ENCODE measurements around the gene RPGR. TPM values are rescaled to one million over a fixed set of nuclear protein-coding genes. Genes with fewer than 3 reads are reported as not detected.

RPGR gene
- polyA plus RNA-seq, 4 donors, result 2.9 to 15.7 (median 10.0) TPM

DNA sequence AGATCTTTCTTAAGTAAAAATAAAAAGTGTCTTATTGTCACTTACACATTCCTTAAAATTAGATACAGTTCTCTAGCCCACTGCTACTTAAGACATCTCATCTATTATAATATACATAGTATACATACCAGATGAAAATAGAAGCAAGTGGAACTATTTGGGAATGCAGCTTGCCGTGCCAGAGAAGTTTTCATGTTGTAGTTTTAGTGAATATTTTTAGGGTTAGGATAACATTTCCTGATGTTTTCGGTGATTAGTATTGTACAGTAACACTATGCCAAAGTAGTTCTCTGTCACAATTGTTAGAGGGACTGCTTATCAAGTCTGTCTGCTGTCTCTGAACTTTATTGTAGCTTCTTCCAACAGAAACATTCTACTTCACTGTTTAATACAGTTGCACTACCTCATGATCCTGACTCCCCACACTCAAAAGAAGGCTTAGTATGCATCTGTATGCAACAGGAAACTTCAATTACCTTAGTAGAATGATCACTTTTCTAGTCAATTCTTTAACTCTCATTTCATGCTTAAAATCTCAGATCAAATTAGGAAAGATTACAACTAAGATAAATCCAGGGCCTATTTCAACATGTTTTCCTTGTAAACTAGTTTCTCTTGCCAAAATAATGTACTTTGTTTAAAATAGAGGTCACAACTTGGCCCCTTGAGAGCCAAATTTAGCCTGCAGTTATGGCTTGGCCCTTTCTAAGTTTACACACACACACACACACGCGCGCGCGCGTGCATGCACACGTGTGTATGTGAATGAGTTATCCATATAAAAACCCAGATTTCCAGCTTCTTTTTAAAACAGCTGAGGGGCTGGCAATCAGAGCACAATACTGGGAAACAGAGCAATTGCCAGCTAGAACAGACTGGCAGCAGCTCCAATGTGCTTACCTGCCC is 64.3 kb downstream of the RPGR start:
- Histone ChIP-seq H3K4me1 (ENCODE audit: control insufficient read depth in 3 of 3, insufficient read depth in 2 of 3, low read depth in 1 of 3, low read length in 2 of 3) (no peaks in the 10 kb centered on the region), H3K4me3 (ENCODE audit: low read depth in 1 of 3, low read length in 3 of 3) (no peak overlapping the region), H3K9me3 (ENCODE audit: control insufficient read depth in 2 of 2, insufficient read depth in 1 of 2, low read depth in 1 of 2, low read length in 1 of 2) (no peaks in the 10 kb centered on the region), H3K27me3 (ENCODE audit: control insufficient read depth in 3 of 3, insufficient read depth in 3 of 3, low read length in 3 of 3) (no peaks in the 10 kb centered on the region), H3K36me3 (ENCODE audit: control insufficient read depth in 3 of 3, insufficient read depth in 2 of 3, low read depth in 1 of 3, low read length in 3 of 3) (no peaks in the 10 kb centered on the region), H3K27ac (ENCODE audit: low read depth in 1 of 3, low read length in 2 of 3) (no peak overlapping the region)
- 83 to 96% (median 85%) methylated on average over 9 of the region's 9 CpGs for WGBS, 3 donors
- no peak for FAIRE-seq
- no peak for DNase-seq

DNA sequence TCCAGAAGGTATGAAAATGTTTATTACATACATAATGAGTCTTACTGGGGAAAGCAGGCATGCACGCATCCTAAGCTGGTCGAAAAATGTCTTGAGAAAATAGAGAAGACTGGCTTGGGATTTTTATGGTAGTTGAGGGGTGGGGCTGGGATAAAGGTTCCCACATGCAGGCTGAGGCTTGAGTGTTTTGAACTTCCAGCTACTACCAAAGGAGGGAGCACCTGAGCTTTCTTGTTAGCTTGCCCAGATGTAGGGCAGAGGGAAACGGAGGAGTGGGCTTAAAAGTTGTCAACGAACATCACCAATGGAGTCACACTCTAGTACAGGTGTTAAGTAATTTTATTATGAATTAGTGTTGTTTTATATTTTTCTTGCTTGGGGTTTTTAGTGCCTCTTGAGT is 67.1 kb downstream of the RPGR start:
- Histone ChIP-seq H3K4me1 (ENCODE audit: control insufficient read depth in 3 of 3, insufficient read depth in 2 of 3, low read depth in 1 of 3, low read length in 2 of 3) (no peaks in the 10 kb centered on the region), H3K36me3 (ENCODE audit: control insufficient read depth in 3 of 3, insufficient read depth in 2 of 3, low read depth in 1 of 3, low read length in 3 of 3) (no peaks in the 10 kb centered on the region), H3K27me3 (ENCODE audit: control insufficient read depth in 3 of 3, insufficient read depth in 3 of 3, low read length in 3 of 3) (no peaks in the 10 kb centered on the region), H3K4me3 (ENCODE audit: low read depth in 1 of 3, low read length in 3 of 3) (no peak overlapping the region), H3K27ac (ENCODE audit: low read depth in 1 of 3, low read length in 2 of 3) (no peak overlapping the region), H3K9me3 (ENCODE audit: control insufficient read depth in 2 of 2, insufficient read depth in 1 of 2, low read depth in 1 of 2, low read length in 1 of 2) (no peaks in the 10 kb centered on the region)
- WGBS, 3 donors, result 12 to 41% (median 25%) methylated on average over 4 of the region's 4 CpGs
- FAIRE-seq, result no peak
- DNase-seq, result peak; percentile 49 to 60

DNA sequence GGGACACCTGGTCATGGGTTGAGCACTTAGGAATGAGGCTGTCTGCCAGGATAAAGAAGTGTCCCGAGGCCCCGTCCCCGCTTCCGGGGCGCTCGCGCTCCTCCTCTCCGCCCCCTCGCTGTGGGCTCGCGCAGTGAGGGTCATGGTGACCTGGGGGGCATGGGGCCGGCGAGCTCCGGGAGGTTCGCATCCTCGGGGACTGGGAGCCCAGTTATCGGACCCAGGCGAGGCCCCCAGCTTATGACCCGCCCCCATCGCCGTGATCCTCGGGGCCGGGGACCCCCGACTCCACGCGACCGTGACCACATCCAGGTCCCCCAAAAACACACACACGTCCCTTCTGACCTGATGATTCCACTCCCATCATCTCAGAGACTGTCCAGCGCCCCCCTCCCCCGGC is 71.3 kb downstream of the RPGR start:
- WGBS, 3 donors, result 88 to 94% (median 89%) methylated on average over 15 to 30 of the region's 30 CpGs
- Histone ChIP-seq H3K36me3 (ENCODE audit: control insufficient read depth in 3 of 3, insufficient read depth in 2 of 3, low read depth in 1 of 3, low read length in 3 of 3) (no peaks in the 10 kb centered on the region), H3K4me1 (ENCODE audit: control insufficient read depth in 3 of 3, insufficient read depth in 2 of 3, low read depth in 1 of 3, low read length in 2 of 3) (no peaks in the 10 kb centered on the region), H3K27me3 (ENCODE audit: control insufficient read depth in 3 of 3, insufficient read depth in 3 of 3, low read length in 3 of 3) (no peaks in the 10 kb centered on the region), H3K27ac (ENCODE audit: low read depth in 1 of 3, low read length in 2 of 3) (no peak overlapping the region), H3K4me3 (ENCODE audit: low read depth in 1 of 3, low read length in 3 of 3) (no peak overlapping the region), H3K9me3 (ENCODE audit: control insufficient read depth in 2 of 2, insufficient read depth in 1 of 2, low read depth in 1 of 2, low read length in 1 of 2) (no peaks in the 10 kb centered on the region)
- DNase-seq (no peak), FAIRE-seq (no peak)

DNA sequence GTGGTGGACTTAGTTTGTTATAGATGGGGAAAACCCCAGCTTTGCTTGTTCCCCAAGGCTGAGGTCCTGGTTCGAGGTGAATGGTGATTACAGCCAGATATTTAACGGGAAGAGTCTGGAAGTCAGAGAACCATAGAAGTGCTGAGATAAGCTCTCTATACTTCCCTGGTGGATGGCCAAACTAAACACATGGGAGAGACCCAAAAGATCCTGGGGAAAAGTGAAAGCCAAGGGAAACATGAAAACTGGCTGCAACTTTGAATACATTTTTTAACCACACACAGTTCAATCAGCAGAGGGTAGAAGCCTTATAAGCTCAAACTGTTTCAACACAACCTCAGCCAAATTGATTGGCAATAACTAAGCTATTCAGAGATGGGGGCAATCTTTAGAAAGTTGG is 77.3 kb downstream of the RPGR start:
- H3K4me1 ChIP-seq (ENCODE audit: control insufficient read depth in 3 of 3, insufficient read depth in 2 of 3, low read depth in 1 of 3, low read length in 2 of 3), result no peaks in the 10 kb centered on the region
- H3K9me3 ChIP-seq (ENCODE audit: control insufficient read depth in 2 of 2, insufficient read depth in 1 of 2, low read depth in 1 of 2, low read length in 1 of 2), result no peaks in the 10 kb centered on the region
- FAIRE-seq, result no peak
- no peak overlapping the region for H3K4me3 ChIP-seq (ENCODE audit: low read depth in 1 of 3, low read length in 3 of 3)
- 11 to 31% (median 25%) methylated on average over 2 of the region's 2 CpGs for WGBS, 3 donors
- H3K27ac ChIP-seq (ENCODE audit: low read depth in 1 of 3, low read length in 2 of 3), result no peak overlapping the region
- H3K27me3 ChIP-seq (ENCODE audit: control insufficient read depth in 3 of 3, insufficient read depth in 3 of 3, low read length in 3 of 3), result no peaks in the 10 kb centered on the region
- DNase-seq, result no peak
- no peaks in the 10 kb centered on the region for H3K36me3 ChIP-seq (ENCODE audit: control insufficient read depth in 3 of 3, insufficient read depth in 2 of 3, low read depth in 1 of 3, low read length in 3 of 3)

DNA sequence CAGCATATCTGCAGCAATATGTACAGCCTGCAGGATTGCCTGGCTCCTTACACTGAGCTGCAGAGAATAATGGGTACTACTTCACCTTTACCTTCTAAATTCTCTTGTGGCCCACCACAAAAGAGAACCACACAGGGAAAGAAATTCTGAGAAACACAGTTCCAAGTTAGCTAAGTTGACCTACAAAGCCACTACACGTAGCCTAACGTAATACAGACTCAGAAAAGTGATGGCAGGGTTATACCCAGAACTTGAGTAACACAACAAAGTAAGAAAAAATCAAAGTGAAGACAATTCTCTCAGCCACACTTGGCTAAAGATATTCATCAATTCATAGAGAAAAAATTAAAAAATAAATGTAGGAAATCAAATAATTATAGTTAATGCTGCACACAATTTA is 80.3 kb downstream of the RPGR start:
- no peaks in the 10 kb centered on the region for H3K27me3 ChIP-seq (ENCODE audit: control insufficient read depth in 3 of 3, insufficient read depth in 3 of 3, low read length in 3 of 3)
- no peaks in the 10 kb centered on the region for H3K4me1 ChIP-seq (ENCODE audit: control insufficient read depth in 3 of 3, insufficient read depth in 2 of 3, low read depth in 1 of 3, low read length in 2 of 3)
- 67 to 85% (median 74%) methylated on average over 2 of the region's 2 CpGs for WGBS, 3 donors
- H3K27ac ChIP-seq (ENCODE audit: low read depth in 1 of 3, low read length in 2 of 3), result no peak overlapping the region
- no peak for DNase-seq
- H3K9me3 ChIP-seq (ENCODE audit: control insufficient read depth in 2 of 2, insufficient read depth in 1 of 2, low read depth in 1 of 2, low read length in 1 of 2), result no peaks in the 10 kb centered on the region
- no peak for FAIRE-seq
- no peaks in the 10 kb centered on the region for H3K36me3 ChIP-seq (ENCODE audit: control insufficient read depth in 3 of 3, insufficient read depth in 2 of 3, low read depth in 1 of 3, low read length in 3 of 3)
- H3K4me3 ChIP-seq (ENCODE audit: low read depth in 1 of 3, low read length in 3 of 3), result no peak overlapping the region

DNA sequence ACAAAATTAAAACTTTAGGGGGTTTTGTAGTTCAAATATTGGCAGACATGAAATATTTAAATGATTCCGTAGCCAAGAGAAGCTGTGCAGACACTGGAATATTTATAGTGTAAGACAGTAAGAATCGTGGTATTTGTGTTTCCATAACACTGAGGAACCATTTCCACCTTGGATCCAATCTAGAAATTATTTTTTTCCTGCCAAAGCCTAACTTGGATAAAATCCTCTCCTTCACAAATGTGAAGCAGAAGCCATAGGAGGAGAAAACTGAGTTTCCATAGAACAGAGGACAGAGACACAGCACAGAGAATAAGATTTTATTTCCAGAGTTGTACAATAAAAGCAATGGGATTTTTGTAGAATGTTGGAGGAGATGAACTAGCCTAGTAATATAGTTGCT is 86.8 kb downstream of the RPGR start:
- Histone ChIP-seq H3K27me3 (ENCODE audit: control insufficient read depth in 3 of 3, insufficient read depth in 3 of 3, low read length in 3 of 3) (no peaks in the 10 kb centered on the region), H3K36me3 (ENCODE audit: control insufficient read depth in 3 of 3, insufficient read depth in 2 of 3, low read depth in 1 of 3, low read length in 3 of 3) (no peaks in the 10 kb centered on the region), H3K9me3 (ENCODE audit: control insufficient read depth in 2 of 2, insufficient read depth in 1 of 2, low read depth in 1 of 2, low read length in 1 of 2) (no peaks in the 10 kb centered on the region), H3K4me1 (ENCODE audit: control insufficient read depth in 3 of 3, insufficient read depth in 2 of 3, low read depth in 1 of 3, low read length in 2 of 3) (no peaks in the 10 kb centered on the region), H3K27ac (ENCODE audit: low read depth in 1 of 3, low read length in 2 of 3) (no peak overlapping the region), H3K4me3 (ENCODE audit: low read depth in 1 of 3, low read length in 3 of 3) (no peak overlapping the region)
- 74 to 82% (median 77%) methylated on average over 2 of the region's 2 CpGs for WGBS, 3 donors
- FAIRE-seq (no peak), DNase-seq (no peak)

DNA sequence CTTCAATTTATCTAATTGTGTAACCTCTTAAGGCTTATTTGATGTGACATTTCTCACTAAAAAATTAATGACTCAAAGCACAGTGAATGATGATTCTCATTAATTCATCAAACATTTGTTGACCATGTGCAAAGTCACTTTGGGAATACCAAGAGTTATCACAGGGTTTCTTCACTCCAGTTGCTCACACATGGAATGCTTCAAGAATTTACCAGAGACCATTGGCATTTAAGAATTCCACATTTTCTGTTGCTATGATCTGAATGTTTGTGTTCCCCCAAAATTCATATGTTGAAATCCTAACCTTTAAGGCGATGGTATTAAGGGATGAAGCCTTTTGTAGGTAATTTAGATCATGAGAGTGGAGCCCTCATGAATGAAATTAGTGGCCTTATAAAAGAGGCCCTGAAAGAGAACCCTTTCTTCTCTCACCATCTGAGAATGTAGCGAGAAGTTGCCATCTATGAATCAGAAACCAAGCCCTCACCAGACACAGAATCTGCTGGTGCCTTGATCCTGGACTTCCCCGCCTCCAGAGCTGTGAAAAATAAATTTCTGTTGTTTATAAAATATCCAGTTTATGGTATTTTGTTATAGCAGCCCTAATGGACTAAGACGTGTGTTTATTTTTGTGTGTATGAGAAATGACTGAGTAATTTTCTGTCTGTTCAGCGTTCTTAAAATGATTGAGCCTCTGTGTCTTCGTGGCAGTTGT is 90.3 kb downstream of the RPGR start:
- WGBS, 3 donors, result 78 to 85% (median 84%) methylated on average over 6 of the region's 6 CpGs
- Histone ChIP-seq H3K27ac (ENCODE audit: low read depth in 1 of 3, low read length in 2 of 3) (no peak overlapping the region), H3K36me3 (ENCODE audit: control insufficient read depth in 3 of 3, insufficient read depth in 2 of 3, low read depth in 1 of 3, low read length in 3 of 3) (no peaks in the 10 kb centered on the region), H3K9me3 (ENCODE audit: control insufficient read depth in 2 of 2, insufficient read depth in 1 of 2, low read depth in 1 of 2, low read length in 1 of 2) (no peaks in the 10 kb centered on the region), H3K4me1 (ENCODE audit: control insufficient read depth in 3 of 3, insufficient read depth in 2 of 3, low read depth in 1 of 3, low read length in 2 of 3) (no peaks in the 10 kb centered on the region), H3K27me3 (ENCODE audit: control insufficient read depth in 3 of 3, insufficient read depth in 3 of 3, low read length in 3 of 3) (no peaks in the 10 kb centered on the region), H3K4me3 (ENCODE audit: low read depth in 1 of 3, low read length in 3 of 3) (no peak overlapping the region)
- no peak for FAIRE-seq
- no peak for DNase-seq

DNA sequence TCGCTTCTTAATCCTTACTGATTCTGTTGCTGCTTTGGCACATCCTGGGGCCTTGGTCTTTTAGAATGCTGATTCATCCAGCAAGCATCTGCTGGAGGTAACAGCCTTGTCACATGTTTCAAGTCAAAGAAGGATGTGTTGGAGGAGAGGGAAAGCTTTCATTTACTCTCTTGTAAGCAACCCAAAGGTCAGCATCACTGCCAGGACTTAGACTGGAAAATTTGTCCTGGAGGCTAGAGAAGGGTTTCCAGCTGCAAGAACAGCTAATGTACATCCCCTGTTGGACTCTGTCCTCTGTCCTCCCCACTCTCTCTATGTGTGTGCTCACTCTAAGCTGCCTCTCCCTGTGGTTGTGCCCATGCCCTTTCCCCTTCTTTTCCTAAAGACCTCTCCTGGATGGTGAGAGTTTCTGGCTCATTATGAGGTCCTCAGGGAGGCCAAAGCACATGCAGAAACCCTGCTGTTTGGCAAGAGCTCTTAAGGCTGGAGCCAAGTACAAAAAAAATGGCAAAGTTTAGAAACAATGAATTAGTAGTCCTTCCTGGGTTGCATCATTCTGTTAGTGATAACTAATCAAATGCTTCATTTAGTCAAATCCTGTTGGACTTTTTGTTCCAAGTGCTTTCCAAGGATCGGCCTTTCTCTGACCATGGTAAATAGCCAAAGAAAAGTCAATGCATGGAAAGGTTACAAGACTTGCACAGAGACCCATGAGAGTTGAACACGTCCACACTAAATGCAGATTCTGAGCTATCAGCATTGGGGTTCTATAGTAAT is 93.2 kb downstream of the RPGR start:
- no peaks in the 10 kb centered on the region for H3K27me3 ChIP-seq (ENCODE audit: control insufficient read depth in 3 of 3, insufficient read depth in 3 of 3, low read length in 3 of 3)
- FAIRE-seq (no peak), DNase-seq (peak in 1 of 2 donors; percentile 1)
- H3K27ac ChIP-seq (ENCODE audit: low read depth in 1 of 3, low read length in 2 of 3), result peak overlapping the region in 1 of 3 donors; percentile 43
- 40 to 77% (median 43%) methylated on average over 3 of the region's 3 CpGs for WGBS, 3 donors
- no peaks in the 10 kb centered on the region for H3K36me3 ChIP-seq (ENCODE audit: control insufficient read depth in 3 of 3, insufficient read depth in 2 of 3, low read depth in 1 of 3, low read length in 3 of 3)
- H3K4me1 ChIP-seq (ENCODE audit: control insufficient read depth in 3 of 3, insufficient read depth in 2 of 3, low read depth in 1 of 3, low read length in 2 of 3), result no peaks in the 10 kb centered on the region
- H3K4me3 ChIP-seq (ENCODE audit: low read depth in 1 of 3, low read length in 3 of 3), result no peak overlapping the region
- H3K9me3 ChIP-seq (ENCODE audit: control insufficient read depth in 2 of 2, insufficient read depth in 1 of 2, low read depth in 1 of 2, low read length in 1 of 2), result no peaks in the 10 kb centered on the region
